WERI-Rb-1 (cell line): ENCODE results near the gene HLA-DMA.

Experiments
- DNase-seq: peaks from one replicate; pipeline ENCODE4 v3.0.0-alpha.2; 2020
- H3K27ac ChIP-seq: fragments of 250-450 bp; sonication (Bioruptor Pico); 2 replicates; pipeline ENCODE4 v1.5.1; 2020; ENCODE audit warnings: mild to moderate bottlenecking, moderate library complexity
- H3K27me3 ChIP-seq: fragments of 250-450 bp; sonication (Bioruptor Pico); 2 replicates; pipeline ENCODE4 v1.5.1; 2021; ENCODE audit warnings: mild to moderate bottlenecking, low read depth, moderate library complexity; ENCODE audit not compliant: insufficient read depth, severe bottlenecking
- H3K36me3 ChIP-seq: fragments of 250-450 bp; sonication (Bioruptor Pico); 2 replicates; pipeline ENCODE4 v1.5.1; 2020; ENCODE audit warnings: mild to moderate bottlenecking, moderate library complexity
- H3K4me3 ChIP-seq: 2 replicates; pipeline ENCODE4 v1.5.1; 2011; ENCODE audit warnings: low read depth, mild to moderate bottlenecking, control low read depth, low read length
- H3K9me3 ChIP-seq: fragments of 250-450 bp; sonication (Bioruptor Pico); 2 replicates; pipeline ENCODE4 v1.5.1; 2021; ENCODE audit warnings: mild to moderate bottlenecking, moderate library complexity; ENCODE audit not compliant: severe bottlenecking
- CTCF ChIP-seq: IDR thresholded peaks from 2 replicates; pipeline ENCODE4 v1.5.1; 2011; ENCODE audit warnings: low read depth, mild to moderate bottlenecking, control low read depth, inconsistent platforms, low read length

Gene HLA-DMA

DNA sequence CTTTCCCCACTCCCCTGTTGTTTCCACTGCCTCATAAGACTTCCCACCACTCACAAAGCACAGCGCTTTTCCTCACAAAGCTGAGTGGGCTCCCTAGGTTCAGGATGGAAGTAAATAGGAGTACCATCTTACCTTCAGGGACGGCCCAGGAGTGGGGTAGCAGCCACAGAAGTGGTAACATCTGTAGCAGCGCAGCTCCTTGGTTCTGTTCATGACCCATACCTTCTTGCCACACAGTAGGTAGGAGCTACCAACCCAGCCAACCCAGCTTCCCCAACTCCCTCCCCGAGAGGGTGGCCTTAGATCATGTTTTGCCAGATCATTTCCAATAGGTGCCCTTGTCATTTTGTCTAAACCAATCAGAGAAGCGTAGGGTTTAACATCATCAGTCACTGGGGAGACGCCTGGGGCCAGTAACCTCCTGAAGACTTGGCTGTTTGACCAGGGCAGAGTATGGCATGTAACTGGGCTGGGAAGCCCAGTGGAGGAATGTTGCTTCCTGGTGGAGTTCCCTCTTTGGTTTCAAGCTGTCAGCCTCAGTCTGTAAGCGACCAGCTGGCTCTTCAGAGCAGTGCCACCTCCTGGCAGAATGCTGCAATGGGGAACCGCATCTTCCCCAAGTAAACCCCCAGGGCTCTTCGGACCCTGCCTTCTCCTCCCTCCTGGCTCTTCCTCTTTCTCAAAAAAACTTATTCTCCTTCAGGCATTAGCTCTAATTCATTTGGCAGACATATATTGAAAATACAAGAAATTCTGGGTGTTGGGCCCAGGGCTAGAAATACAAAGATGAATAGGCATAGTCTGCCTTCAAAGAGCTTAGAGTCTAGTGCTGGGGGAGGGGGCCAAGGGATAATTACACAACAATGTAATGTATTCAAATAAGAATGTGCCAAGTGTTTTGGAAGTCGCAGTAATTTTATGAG is at the start of gene HLA-DMA:
Gene HLA-DMA (minus strand): TSS at position 281 of the 923 bp plus-strand sequence. CDS start 61 bp downstream, at position 220.
- TF ChIP-seq CTCF: peak; percentile 96
- peak; percentile 71 for DNase-seq
- Histone ChIP-seq H3K9me3 (no peaks in the 10 kb centered on the region), H3K27me3 (no peaks in the 10 kb centered on the region), H3K36me3 (no peaks in the 10 kb centered on the region), H3K27ac (no peak within 1 kb of the TSS), H3K4me3 (no peak within 1 kb of the TSS)

GRCh38 chr6:33001685-33002084 is 48.8 kb upstream of the HLA-DMA start:
- TF ChIP-seq CTCF: no peak
- no peaks in the 10 kb centered on the region for H3K27me3 ChIP-seq
- DNase-seq: no peak
- H3K4me3 ChIP-seq: no peak overlapping the region
- H3K27ac ChIP-seq: no peak overlapping the region
- no peaks in the 10 kb centered on the region for H3K36me3 ChIP-seq
- H3K9me3 ChIP-seq: no peaks in the 10 kb centered on the region

DNA sequence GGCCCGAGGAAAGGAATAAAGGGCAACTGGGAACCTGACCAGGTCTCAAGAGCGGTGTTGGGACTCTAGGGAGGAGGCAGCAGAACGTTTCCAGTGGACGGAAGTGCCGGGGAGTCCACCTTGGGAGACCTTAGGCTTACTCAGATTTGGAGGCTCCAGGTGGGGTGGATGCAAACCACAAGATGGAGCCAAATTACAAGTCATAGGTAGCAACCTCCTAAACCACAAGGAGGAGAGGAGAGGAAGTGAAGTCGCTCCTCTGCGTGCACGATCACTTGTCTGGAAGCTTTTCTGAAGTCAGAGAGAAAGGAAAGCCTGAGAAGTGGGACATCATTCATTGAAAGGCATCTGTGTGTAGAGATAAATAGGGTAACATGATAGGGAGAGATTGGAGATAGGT is 47.2 kb upstream of the HLA-DMA start:
- H3K4me3 ChIP-seq: no peak overlapping the region
- H3K27me3 ChIP-seq: no peaks in the 10 kb centered on the region
- no peaks in the 10 kb centered on the region for H3K9me3 ChIP-seq
- DNase-seq: peak; percentile 81
- TF ChIP-seq CTCF: peak; percentile 91
- no peaks in the 10 kb centered on the region for H3K36me3 ChIP-seq
- no peak overlapping the region for H3K27ac ChIP-seq

DNA sequence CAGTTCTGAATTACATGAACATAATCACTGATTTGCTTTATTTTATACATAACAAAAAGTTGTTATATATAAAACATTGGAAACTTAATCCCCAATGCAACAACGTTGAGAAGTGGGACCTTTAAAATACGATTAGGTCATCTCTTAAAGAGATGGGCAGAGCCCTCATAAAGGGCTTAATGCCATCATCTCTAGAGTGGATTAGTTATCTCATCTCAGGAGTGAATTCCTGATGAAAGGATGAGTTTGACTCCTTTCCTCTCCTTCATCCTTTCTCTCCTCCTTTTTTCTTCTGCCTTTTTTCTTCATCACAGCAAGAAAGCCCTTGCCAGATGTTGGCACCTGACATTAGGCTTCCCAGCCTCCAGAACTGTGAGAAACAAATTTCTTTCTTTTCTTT is 42.6 kb upstream of the HLA-DMA start:
- H3K27me3 ChIP-seq: no peaks in the 10 kb centered on the region
- no peak for TF ChIP-seq CTCF

GRCh38 chr6:32993363-32993973 is 40.6 kb upstream of the HLA-DMA start:
- H3K9me3 ChIP-seq: no peaks in the 10 kb centered on the region
- no peak overlapping the region for H3K4me3 ChIP-seq
- H3K27me3 ChIP-seq: no peaks in the 10 kb centered on the region
- no peaks in the 10 kb centered on the region for H3K36me3 ChIP-seq
- DNase-seq: no peak
- no peak for TF ChIP-seq CTCF
- H3K27ac ChIP-seq: no peak overlapping the region

More for the DNA sequence above, 42.6 kb upstream of the HLA-DMA start:
- no peak overlapping the region for H3K27ac ChIP-seq
- no peak overlapping the region for H3K4me3 ChIP-seq
- H3K9me3 ChIP-seq: no peaks in the 10 kb centered on the region
- no peak for DNase-seq
- no peaks in the 10 kb centered on the region for H3K36me3 ChIP-seq
